Duodenal mucosa (tissue), 2 donors: ENCODE data around the gene CNTNAP2.

Experiments used
- H3K27ac ChIP-seq: one replicate; pipeline ENCODE4 v1.7.0; 2013; ENCODE audit warnings: low read depth, low read length
- H3K27me3 ChIP-seq, 2 donors: one replicate each; pipeline ENCODE4 v1.7.0; 2013; ENCODE audit warnings: low read length in 2 of 2, control low read depth in 1 of 2; ENCODE audit not compliant: insufficient read depth in 2 of 2, control insufficient read depth in 1 of 2
- H3K36me3 ChIP-seq, 2 donors: one replicate each; pipeline ENCODE4 v1.7.0; 2013; ENCODE audit warnings: low read length in 2 of 2, control low read depth in 1 of 2; ENCODE audit not compliant: insufficient read depth in 2 of 2, control insufficient read depth in 1 of 2
- H3K4me1 ChIP-seq, 2 donors: one replicate each; pipeline ENCODE4 v1.7.0; 2013; ENCODE audit warnings: low read length in 2 of 2, control low read depth in 1 of 2; ENCODE audit not compliant: insufficient read depth in 2 of 2, control insufficient read depth in 1 of 2
- H3K4me3 ChIP-seq, 2 donors: one replicate each; pipeline ENCODE4 v1.7.0; 2013; ENCODE audit warnings: low read length in 2 of 2, low read depth in 1 of 2
- H3K9ac ChIP-seq, 2 donors: one replicate each; pipeline ENCODE4 v1.7.0; 2013; ENCODE audit warnings: low read length in 2 of 2, low read depth in 1 of 2
- H3K9me3 ChIP-seq, 2 donors: one replicate each; pipeline ENCODE4 v1.7.0; 2013; ENCODE audit warnings: low read length in 2 of 2, control low read depth in 1 of 2; ENCODE audit not compliant: control insufficient read depth in 1 of 2

The CNTNAP2 gene

DNA sequence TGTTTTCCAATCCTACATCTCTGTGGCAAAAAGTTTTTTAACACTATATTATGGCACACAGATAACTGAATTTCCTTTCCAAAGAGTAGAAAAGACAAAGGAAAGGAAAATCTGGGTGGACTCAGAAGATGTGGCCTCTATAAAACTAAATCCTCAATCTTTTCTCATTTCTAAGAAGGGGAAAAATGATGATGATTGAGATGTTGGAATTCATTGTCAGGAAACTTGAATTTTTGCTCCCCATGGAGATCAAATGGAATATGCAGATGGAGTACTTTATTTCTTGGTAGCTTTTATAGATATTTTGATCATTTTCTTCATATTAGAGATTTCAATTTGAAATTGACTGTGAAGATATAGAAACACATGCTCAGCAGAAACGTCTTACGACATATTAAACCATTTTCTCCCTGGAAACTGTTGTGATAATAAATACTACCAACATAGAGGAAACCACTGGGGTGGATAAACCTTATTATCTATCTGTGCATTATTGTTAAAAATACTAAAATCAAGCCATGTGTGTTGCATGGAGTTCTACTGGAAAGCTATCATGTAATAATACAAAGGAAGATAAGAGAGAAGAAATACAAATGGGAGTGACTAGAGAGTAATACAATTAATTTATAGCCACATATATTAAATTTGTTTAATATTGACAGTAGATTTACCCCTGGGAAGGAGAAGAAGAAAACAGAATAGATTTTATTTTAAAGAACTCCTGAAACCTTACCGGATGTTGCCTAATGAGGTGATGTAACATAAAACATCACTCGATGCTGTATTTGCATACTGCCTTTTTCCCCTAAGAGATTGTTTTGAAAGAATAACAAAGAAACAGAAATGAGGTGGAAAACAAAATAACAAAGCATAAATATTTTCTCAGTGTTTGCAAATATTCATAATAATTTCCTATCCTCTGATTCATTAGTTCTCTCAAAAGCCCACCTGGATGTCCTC lies 1542.7 kb downstream of the CNTNAP2 start:
- peaks cover 5 to 7% of the 10 kb centered on the region in 2 donors for H3K9me3 ChIP-seq
- no peaks in the 10 kb centered on the region for H3K27me3 ChIP-seq
- no peaks in the 10 kb centered on the region for H3K4me1 ChIP-seq
- H3K4me3 ChIP-seq: no peak overlapping the region
- no peak overlapping the region for H3K27ac ChIP-seq
- no peaks in the 10 kb centered on the region for H3K36me3 ChIP-seq
- no peak overlapping the region for H3K9ac ChIP-seq

DNA sequence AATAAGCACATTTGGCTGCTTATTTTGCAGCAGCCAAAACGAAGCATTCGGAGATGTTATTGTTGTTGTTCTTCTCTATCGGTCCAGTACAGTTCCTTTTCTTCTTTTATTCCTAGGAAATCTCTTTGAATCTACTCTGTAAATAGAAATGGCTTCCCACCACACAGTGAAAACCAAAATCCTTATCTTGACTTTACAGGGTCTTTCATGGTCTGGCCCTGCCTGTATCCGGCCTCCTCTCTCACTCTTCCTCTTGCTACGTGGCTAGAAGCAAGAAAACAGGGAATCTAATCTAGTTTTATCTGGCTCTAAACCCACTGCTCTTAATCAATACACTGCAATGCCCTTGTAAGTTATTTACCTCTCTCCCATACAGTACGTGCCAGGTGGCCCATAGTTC lies 1547.9 kb downstream of the CNTNAP2 start:
- H3K36me3 ChIP-seq: no peaks in the 10 kb centered on the region

DNA sequence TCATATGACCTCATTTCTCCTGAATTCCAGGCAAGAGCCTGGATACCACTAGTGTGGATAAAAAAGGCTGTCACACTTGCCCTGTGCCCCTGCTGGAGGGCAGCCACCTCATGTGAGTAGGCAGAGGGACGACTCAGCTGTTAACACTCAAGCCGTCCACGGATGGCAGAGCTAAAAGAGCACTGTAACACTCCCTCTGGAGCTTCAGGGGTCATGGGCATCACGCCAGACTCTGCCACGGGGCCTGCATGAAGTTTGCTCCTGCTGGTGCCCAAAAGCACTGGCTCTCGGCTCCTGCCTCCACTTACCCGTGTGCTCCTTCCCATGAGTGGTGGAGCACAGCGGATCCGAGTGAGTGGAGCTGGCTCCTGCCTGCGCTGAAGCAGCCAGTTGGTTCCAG lies 1554.2 kb downstream of the CNTNAP2 start:
- H3K9ac ChIP-seq: no peak overlapping the region
- H3K4me3 ChIP-seq: no peak overlapping the region
- H3K9me3 ChIP-seq: peaks cover 2 to 13% of the 10 kb centered on the region in 2 donors
- H3K36me3 ChIP-seq: no peaks in the 10 kb centered on the region
- no peak overlapping the region for H3K27ac ChIP-seq
- no peaks in the 10 kb centered on the region for H3K27me3 ChIP-seq
- H3K4me1 ChIP-seq: no peaks in the 10 kb centered on the region

More for the DNA sequence above, 1547.9 kb downstream of the CNTNAP2 start:
- Histone ChIP-seq H3K4me1 (no peaks in the 10 kb centered on the region), H3K27ac (no peak overlapping the region), H3K4me3 (no peak overlapping the region), H3K27me3 (no peaks in the 10 kb centered on the region), H3K9ac (no peak overlapping the region), H3K9me3 (peaks cover 0 to 8% of the 10 kb centered on the region in 2 donors)

DNA sequence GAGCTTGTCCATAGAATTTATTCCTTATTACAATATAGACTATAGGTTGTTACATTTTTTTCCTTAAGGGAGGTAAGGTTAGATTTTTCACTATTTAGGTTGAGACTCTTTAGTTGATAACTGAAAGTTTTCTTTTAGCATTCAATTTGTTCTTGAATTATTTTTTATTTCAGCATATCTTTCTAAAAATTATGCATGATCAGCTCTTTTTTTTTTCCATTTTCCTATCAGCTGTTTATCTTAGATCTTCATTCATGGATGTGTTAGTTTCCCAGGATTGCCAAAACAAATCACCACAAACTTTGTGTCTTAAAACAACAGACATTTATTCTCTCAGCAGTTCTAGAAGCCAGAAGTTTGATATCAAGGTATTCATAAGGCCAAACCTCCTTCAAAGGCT lies 1558.1 kb downstream of the CNTNAP2 start:
- no peak overlapping the region for H3K4me3 ChIP-seq
- H3K4me1 ChIP-seq: no peaks in the 10 kb centered on the region
- no peak overlapping the region for H3K9ac ChIP-seq
- H3K27ac ChIP-seq: no peak overlapping the region
- no peaks in the 10 kb centered on the region for H3K36me3 ChIP-seq
- no peaks in the 10 kb centered on the region for H3K27me3 ChIP-seq
- peaks cover under 1 to 13% of the 10 kb centered on the region in 2 donors for H3K9me3 ChIP-seq

DNA sequence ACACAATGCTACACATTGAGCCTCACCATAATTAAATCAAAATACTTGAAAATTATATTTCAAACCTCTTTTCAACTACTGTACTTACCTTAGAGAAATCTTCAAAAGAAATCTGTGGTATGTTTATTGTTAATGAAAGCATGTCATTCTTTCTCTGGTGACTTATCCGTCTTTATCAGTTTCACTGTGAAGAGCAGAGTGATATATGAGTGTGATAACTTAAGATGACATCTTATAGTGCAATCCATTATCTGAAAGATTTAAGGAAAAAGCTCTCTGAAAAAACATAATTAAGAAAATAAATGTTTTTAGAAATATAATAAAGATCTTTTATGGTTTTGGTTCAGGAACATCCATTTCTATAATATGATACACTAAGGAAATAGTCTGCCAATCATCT lies 1562.3 kb downstream of the CNTNAP2 start:
- Histone ChIP-seq H3K36me3 (no peaks in the 10 kb centered on the region), H3K4me1 (no peaks in the 10 kb centered on the region), H3K9ac (no peak overlapping the region), H3K27me3 (no peaks in the 10 kb centered on the region), H3K4me3 (no peak overlapping the region), H3K27ac (no peak overlapping the region), H3K9me3 (peaks cover 0 to 4% of the 10 kb centered on the region in 2 donors)

DNA sequence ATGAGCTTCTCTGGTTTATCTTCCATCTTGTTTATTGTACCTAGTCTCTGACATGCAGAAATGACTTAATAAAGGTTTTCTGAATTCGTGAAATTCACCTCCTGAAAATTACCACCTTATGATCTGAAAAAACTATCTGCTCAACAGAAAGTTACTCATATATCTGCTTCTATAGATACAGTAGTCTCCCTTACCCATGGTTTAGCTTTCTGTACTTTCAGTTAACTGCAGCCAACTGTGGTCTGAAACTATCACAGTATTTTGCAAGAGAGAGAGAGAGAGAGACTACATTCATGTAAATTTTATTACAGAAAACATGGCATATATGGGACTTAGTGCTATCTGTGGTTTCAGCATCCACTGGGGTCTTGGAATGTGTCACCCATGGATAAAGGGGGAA lies 1564.9 kb downstream of the CNTNAP2 start:
- Histone ChIP-seq H3K4me3 (no peak overlapping the region), H3K27me3 (no peaks in the 10 kb centered on the region), H3K4me1 (no peaks in the 10 kb centered on the region), H3K36me3 (no peaks in the 10 kb centered on the region), H3K9ac (no peak overlapping the region), H3K9me3 (peaks cover 0 to 4% of the 10 kb centered on the region in 2 donors), H3K27ac (no peak overlapping the region)

DNA sequence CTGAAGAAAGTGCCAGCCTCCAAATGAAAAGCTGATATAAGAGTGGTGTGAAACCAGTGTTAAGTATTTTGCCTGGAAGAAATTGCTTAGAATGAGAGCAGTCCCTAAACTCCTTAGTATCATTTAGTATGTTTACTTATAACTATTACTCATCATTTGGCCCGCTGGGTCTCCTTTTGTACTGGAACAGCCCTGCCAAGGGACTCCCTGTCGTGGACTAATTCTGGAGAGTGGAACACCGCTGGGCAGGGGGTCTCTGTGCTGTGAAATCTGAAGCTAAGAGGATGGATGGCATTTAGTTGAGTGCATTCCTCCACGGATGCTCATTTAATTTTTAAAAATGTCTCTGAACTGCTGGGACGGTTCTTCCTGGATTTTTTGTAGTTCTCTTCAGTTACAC lies 1584.1 kb downstream of the CNTNAP2 start:
- no peaks in the 10 kb centered on the region for H3K4me1 ChIP-seq
- no peak overlapping the region for H3K9ac ChIP-seq
- no peaks in the 10 kb centered on the region for H3K36me3 ChIP-seq
- H3K9me3 ChIP-seq: no peaks in the 10 kb centered on the region
- H3K27me3 ChIP-seq: no peaks in the 10 kb centered on the region
- H3K27ac ChIP-seq: no peak overlapping the region
- H3K4me3 ChIP-seq: no peak overlapping the region

DNA sequence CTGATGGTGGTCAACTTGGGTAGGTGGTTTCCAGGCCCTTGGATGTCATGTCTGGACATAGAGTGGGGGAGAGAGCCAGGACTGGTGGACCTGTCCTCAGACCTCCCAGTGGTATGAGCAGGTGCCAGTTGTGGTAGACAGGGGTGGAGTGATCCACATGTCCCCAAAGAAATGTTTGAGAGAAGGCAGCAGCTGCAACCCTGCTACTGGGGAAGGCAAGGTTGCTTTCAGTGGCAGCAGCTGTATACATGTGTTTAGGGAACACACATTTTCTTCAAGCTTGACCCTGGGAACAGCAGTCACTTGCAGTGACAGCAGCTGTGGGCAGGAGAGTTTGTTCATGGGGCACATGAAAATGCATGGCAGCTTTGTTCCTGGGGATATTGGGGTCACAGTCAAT lies 1591.3 kb downstream of the CNTNAP2 start:
- H3K36me3 ChIP-seq: no peaks in the 10 kb centered on the region
- H3K27me3 ChIP-seq: no peaks in the 10 kb centered on the region
- H3K4me3 ChIP-seq: no peak overlapping the region
- H3K9ac ChIP-seq: no peak overlapping the region
- no peaks in the 10 kb centered on the region for H3K4me1 ChIP-seq
- peaks cover 9 to 20% of the 10 kb centered on the region in 2 donors for H3K9me3 ChIP-seq
- no peak overlapping the region for H3K27ac ChIP-seq

DNA sequence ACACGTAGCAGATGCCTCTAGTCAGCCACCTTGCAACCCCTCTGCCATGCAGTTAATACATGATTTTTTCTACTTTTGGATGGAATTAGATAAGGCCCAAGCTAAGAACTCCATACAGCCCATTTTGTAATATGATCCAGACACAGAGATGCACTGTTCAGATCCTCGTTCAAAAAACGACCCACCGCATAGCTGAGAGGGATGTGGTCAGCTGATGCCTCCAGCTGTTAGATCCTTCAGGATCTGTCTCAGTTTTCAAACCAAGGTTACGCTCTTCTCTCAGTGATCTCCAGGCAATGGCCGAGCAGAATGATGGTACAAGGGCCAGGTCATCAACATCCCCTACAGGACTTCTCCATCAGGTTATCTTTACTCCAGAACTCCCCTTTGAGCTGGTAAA lies 1592.3 kb downstream of the CNTNAP2 start:
- Histone ChIP-seq H3K36me3 (no peaks in the 10 kb centered on the region), H3K27ac (no peak overlapping the region), H3K9ac (no peak overlapping the region), H3K27me3 (no peaks in the 10 kb centered on the region), H3K9me3 (peaks cover 9 to 20% of the 10 kb centered on the region in 2 donors), H3K4me1 (no peaks in the 10 kb centered on the region), H3K4me3 (no peak overlapping the region)

DNA sequence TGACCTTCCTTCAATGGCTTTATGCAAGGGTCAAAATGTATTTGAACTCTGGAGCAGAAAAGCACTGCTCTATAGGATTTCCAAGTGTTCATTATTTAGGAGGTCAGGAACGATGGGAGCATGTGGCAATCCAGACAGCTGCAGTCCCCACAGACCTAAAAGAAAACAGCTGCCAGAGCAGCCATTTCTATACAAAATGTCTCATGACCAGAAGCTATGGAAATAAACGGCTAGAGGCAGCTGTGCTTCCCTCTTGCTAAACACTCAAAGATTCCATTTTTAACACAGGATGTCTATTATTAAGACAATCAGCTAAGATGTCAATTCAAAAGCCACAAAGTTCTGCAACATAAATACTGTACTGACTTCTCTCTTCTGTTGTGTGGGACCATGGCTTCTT lies 1594.8 kb downstream of the CNTNAP2 start:
- H3K4me1 ChIP-seq: no peaks in the 10 kb centered on the region
- H3K9me3 ChIP-seq: peaks cover 9 to 20% of the 10 kb centered on the region in 2 donors
- no peak overlapping the region for H3K4me3 ChIP-seq
- H3K9ac ChIP-seq: no peak overlapping the region
- H3K36me3 ChIP-seq: no peaks in the 10 kb centered on the region
- no peak overlapping the region for H3K27ac ChIP-seq
- H3K27me3 ChIP-seq: no peaks in the 10 kb centered on the region
